Measurements from ENCODE around the gene ZSWIM4.

The ZSWIM4 gene

GRCh38 chr19:13758795-13759194, 36.4 kb upstream of the ZSWIM4 start:
- H3K4me3 ChIP-seq (ENCODE audit: low read length) = no peak overlapping the region
- H3K27ac ChIP-seq (ENCODE audit: low read depth, low read length) = no peak overlapping the region
- H3K4me2 ChIP-seq (ENCODE audit: low read length) = no peak overlapping the region
- H4K20me1 ChIP-seq (ENCODE audit: control insufficient read depth, insufficient read depth, low read depth, low read length) = no peaks in the 10 kb centered on the region
- H3K79me2 ChIP-seq (ENCODE audit: control insufficient read depth, low read length) = no peaks in the 10 kb centered on the region
- no peaks in the 10 kb centered on the region; the same call in 1 of the 2 replicates for H3K4me1 ChIP-seq (ENCODE audit: control insufficient read depth, low read length)
- TF ChIP-seq EZH2phosphoT487 (IDR thresholded peaks at IDR 0.05; ENCODE audit: borderline replicate concordance, low read length) (no peak), CTCF (IDR thresholded peaks at IDR 0.05; ENCODE audit: low read depth, low read length, poor library complexity, severe bottlenecking) (no peak)
- no peaks in the 10 kb centered on the region for H3F3A ChIP-seq (ENCODE audit: control insufficient read depth, insufficient read depth)
- H3K36me3 ChIP-seq (ENCODE audit: control insufficient read depth, low read length) = peaks cover 55% of the 10 kb centered on the region
- no peaks in the 10 kb centered on the region for H3K9me2 ChIP-seq (replicated peaks; ENCODE audit: control insufficient read depth, low read length)
- H3K27me3 ChIP-seq (ENCODE audit: control insufficient read depth, low read length) = no peaks in the 10 kb centered on the region
- H3K9me3 ChIP-seq (ENCODE audit: control insufficient read depth, insufficient read depth, low read length) = no peaks in the 10 kb centered on the region

GRCh38 chr19:13761423-13761822, 33.8 kb upstream of the ZSWIM4 start:
- TF ChIP-seq CTCF (IDR thresholded peaks at IDR 0.05; ENCODE audit: low read depth, low read length, poor library complexity, severe bottlenecking) = no peak
- no peak for TF ChIP-seq EZH2phosphoT487 (IDR thresholded peaks at IDR 0.05; ENCODE audit: borderline replicate concordance, low read length)
- H3K36me3 ChIP-seq (ENCODE audit: control insufficient read depth, low read length) = peaks cover 38% of the 10 kb centered on the region
- no peak overlapping the region for H3K27ac ChIP-seq (ENCODE audit: low read depth, low read length)
- no peaks in the 10 kb centered on the region for H3K27me3 ChIP-seq (ENCODE audit: control insufficient read depth, low read length)
- peaks cover 11% of the 10 kb centered on the region for H3K4me1 ChIP-seq (ENCODE audit: control insufficient read depth, low read length)
- no peak overlapping the region for H3K4me2 ChIP-seq (ENCODE audit: low read length)
- H3K4me3 ChIP-seq (ENCODE audit: low read length) = no peak overlapping the region
- H3K9me2 ChIP-seq (replicated peaks; ENCODE audit: control insufficient read depth, low read length) = no peaks in the 10 kb centered on the region
- H3K9me3 ChIP-seq (ENCODE audit: control insufficient read depth, insufficient read depth, low read length) = no peaks in the 10 kb centered on the region
- H4K20me1 ChIP-seq (ENCODE audit: control insufficient read depth, insufficient read depth, low read depth, low read length) = peaks cover 3% of the 10 kb centered on the region; the same call in 1 of the 2 replicates
- no peaks in the 10 kb centered on the region; the same call in 1 of the 2 replicates for H3F3A ChIP-seq (ENCODE audit: control insufficient read depth, insufficient read depth)
- H3K79me2 ChIP-seq (ENCODE audit: control insufficient read depth, low read length) = peaks cover 10% of the 10 kb centered on the region

- H3K9me3 ChIP-seq (ENCODE audit: control insufficient read depth, insufficient read depth, low read length) = no peaks in the 10 kb centered on the region
- peaks cover 27% of the 10 kb centered on the region for H3K36me3 ChIP-seq (ENCODE audit: control insufficient read depth, low read length)
- H3K9me2 ChIP-seq (replicated peaks; ENCODE audit: control insufficient read depth, low read length) = no peaks in the 10 kb centered on the region
- TF ChIP-seq EZH2phosphoT487 (IDR thresholded peaks at IDR 0.05; ENCODE audit: borderline replicate concordance, low read length) (no peak), CTCF (IDR thresholded peaks at IDR 0.05; ENCODE audit: low read depth, low read length, poor library complexity, severe bottlenecking) (no peak)
- H3K4me3 ChIP-seq (ENCODE audit: low read length) = no peak overlapping the region
- H3K79me2 ChIP-seq (ENCODE audit: control insufficient read depth, low read length) = peaks cover 10% of the 10 kb centered on the region
- H4K20me1 ChIP-seq (ENCODE audit: control insufficient read depth, insufficient read depth, low read depth, low read length) = peaks cover 3% of the 10 kb centered on the region; the same call in 1 of the 2 replicates
- H3K4me2 ChIP-seq (ENCODE audit: low read length) = no peak overlapping the region
- peaks cover 11% of the 10 kb centered on the region for H3K4me1 ChIP-seq (ENCODE audit: control insufficient read depth, low read length)
- no peaks in the 10 kb centered on the region; the same call in 1 of the 2 replicates for H3F3A ChIP-seq (ENCODE audit: control insufficient read depth, insufficient read depth)
- H3K27ac ChIP-seq (ENCODE audit: low read depth, low read length) = no peak overlapping the region
- H3K27me3 ChIP-seq (ENCODE audit: control insufficient read depth, low read length) = no peaks in the 10 kb centered on the region
These were observed 32.5 kb upstream of the ZSWIM4 start for GRCh38 chr19:13762635-13763235.
